Activated T-cell treated with anti-CD3 and anti-CD28 coated beads, Interleukin-2, amount 50 U/mL, for 4 hours (primary cell): ENCODE measurements around the gene MYLIP. TPM values are rescaled to one million over a fixed set of nuclear protein-coding genes. Genes with fewer than 3 reads are reported as not detected.
A peak's percentile ranks its signal among the peaks of the same experiment; 100 is the strongest.

Experiments used
- ATAC-seq, 2 donors: fragments of 200-7000 bp; cut with Tn5 transposase; one replicate each; pipeline ENCODE4 v1.10.0; 2021
- DNase-seq: peaks from one replicate; pipeline ENCODE4 v3.0.0-alpha.2; 2020
- H3K27me3 Mint-ChIP-seq: one replicate; pipeline ENCODE4 v1.8.0; 2021; ENCODE audit warnings: low read depth, mixed read lengths
- H3K36me3 Mint-ChIP-seq: one replicate; pipeline ENCODE4 v1.8.0; 2022; ENCODE audit warnings: mixed read lengths; ENCODE audit not compliant: insufficient read depth
- H3K4me1 Mint-ChIP-seq: one replicate; pipeline ENCODE4 v1.8.0; 2021; ENCODE audit warnings: low read depth, mixed read lengths
- H3K4me3 Mint-ChIP-seq: one replicate; pipeline ENCODE4 v1.8.0; 2021; ENCODE audit warnings: mild to moderate bottlenecking, moderate library complexity, mixed read lengths
- H3K9me3 Mint-ChIP-seq: one replicate; pipeline ENCODE4 v1.8.0; 2021; ENCODE audit warnings: mixed read lengths
- total RNA-seq, 3 donors: library from RNA; stranded (reverse); gene quantifications; one replicate each; pipeline ENCODE4 v1.2.1, GENCODE V29; 2021

Gene MYLIP
- total RNA-seq: 10 to 100 TPM; 12.7 to 16.6 (median 13.9) TPM

DNA sequence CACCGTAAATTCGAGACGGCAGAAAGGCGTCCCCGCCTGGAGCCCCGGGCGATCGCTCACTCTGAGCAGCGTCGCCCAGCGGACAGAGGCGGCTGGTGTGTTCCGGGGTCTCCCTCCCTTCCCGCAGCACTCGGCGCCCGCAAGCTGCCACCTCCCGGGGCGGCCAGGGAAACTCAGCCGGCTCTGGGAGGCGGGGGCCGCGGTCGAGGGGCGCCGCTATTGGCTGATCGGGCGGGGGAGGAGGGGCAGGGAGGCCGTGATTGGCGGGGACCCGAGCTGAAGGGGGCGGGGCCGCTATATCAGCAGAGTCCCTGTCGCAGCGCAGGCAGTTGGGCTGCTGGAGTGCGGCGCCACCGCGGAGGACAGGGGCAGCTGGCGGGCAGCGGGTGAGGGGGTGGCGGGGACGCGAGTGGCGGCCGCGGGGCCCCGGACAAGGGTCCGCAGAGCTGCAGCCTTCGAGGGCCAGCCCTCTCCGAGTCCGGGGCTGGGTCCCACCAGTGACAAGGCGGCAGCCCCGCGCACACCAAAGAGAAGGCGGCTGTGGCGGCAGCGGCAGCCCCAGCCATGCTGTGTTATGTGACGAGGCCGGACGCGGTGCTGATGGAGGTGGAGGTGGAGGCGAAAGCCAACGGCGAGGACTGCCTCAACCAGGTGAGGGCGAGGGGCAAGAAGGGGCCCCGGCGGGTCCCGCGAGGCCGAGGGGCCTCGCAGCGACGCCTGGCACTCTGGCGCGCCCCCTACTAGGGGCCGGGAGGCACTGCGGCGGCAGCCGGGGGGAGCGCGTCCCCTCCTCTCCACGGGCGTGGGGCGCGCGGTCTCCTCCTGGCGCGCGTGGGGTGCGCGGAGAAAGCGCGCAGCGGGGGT lies at the start of gene MYLIP:
Gene MYLIP (plus strand): TSS at position 328 of the 864 bp plus-strand sequence. CDS start 237 bp downstream, at position 565.
- peak; percentile 98 for DNase-seq
- H3K4me1 Mint-ChIP-seq: peaks cover 47% of the 10 kb centered on the region
- peaks cover 7% of the 10 kb centered on the region for H3K36me3 Mint-ChIP-seq
- peaks cover 3% of the 10 kb centered on the region for H3K27me3 Mint-ChIP-seq
- peak; percentile 91 to 92 for ATAC-seq
- no peaks in the 10 kb centered on the region for H3K9me3 Mint-ChIP-seq
- H3K4me3 Mint-ChIP-seq: peak within 1 kb of the TSS; percentile 91

DNA sequence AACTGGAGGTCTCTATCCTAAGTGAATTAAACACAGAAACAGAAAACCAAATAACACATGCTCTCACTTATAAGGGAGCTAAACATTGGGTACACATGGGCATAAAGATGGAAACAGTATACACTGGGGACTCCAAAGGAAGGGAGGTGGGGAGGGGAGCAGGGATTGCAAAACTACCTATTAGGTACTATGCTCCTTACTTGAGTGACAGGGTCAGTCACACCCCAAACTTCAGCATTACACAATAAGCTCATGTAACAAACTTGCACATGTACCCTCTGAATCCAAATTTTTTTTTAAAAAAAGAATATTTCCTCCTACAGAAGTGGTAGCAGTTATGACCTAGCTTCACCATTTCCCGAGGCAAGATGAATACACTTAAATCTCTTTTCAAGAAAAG lies 49.5 kb upstream of the MYLIP start:
- Mint-ChIP-seq H3K36me3 (no peaks in the 10 kb centered on the region), H3K9me3 (no peaks in the 10 kb centered on the region), H3K4me1 (no peaks in the 10 kb centered on the region), H3K27me3 (no peaks in the 10 kb centered on the region), H3K4me3 (no peak overlapping the region)
- no peak for DNase-seq
- ATAC-seq: no peak

DNA sequence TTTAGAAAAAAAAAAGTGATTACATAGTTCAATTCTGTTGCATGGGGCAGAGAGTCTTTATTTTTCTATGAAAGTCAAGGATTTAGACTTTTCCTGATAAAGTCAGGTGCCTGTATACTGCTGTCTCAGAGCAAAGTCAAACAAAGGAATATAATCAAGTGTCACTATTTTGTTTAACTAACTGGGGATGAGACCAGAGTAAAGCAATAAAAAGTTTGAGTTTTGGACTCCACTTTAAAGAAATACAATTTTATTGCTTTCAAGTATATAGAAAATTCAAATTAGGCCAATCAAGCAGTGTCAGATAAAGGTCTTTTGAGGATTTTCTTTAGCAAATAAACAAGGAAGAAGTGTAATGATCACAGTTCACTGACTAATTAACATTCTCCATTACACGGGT lies 48.7 kb upstream of the MYLIP start:
- H3K9me3 Mint-ChIP-seq: no peaks in the 10 kb centered on the region
- ATAC-seq (no peak), DNase-seq (no peak)
- H3K27me3 Mint-ChIP-seq: no peaks in the 10 kb centered on the region
- no peaks in the 10 kb centered on the region for H3K36me3 Mint-ChIP-seq
- no peak overlapping the region for H3K4me3 Mint-ChIP-seq
- no peaks in the 10 kb centered on the region for H3K4me1 Mint-ChIP-seq

DNA sequence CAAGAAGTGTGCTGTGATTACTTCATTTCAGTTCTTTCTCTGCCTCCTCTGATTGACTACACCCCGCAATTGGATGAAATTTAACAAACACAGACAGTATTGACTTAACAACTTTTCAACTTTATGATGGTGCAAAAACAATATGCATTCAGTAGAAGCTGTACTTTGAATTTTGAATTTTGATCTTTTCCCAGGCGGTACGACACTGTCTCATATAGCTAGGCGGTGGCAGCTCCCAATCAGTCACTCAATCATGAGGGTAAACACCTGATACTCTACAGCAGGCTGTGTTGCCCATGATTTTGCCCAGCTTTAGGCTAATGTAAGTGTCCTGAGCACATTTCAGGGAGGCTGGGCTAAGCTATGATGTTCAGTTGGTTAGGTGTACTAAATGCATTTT lies 47.6 kb upstream of the MYLIP start:
- DNase-seq: no peak
- ATAC-seq: no peak

DNA sequence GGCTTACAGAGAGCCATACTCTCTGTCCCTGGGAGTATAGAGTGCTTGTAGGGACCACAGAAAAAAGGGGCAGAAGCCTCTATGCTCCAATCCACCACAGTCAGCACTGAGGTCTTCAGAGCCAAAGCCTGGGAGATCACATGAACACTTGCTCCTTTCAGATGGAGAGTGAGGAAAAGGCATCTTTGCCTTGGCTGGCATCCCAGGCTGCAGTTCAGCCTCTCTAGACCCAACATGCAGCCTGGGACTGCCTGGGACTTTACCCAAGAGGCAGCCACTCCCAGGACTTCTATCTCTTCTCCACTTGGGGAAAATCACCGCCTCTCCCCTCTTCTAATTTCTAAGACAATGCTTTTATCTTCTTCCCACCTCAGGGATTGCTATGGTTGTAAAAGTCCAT lies 46.5 kb upstream of the MYLIP start:
- no peaks in the 10 kb centered on the region for H3K9me3 Mint-ChIP-seq
- no peak for DNase-seq
- no peak for ATAC-seq
- H3K27me3 Mint-ChIP-seq: no peaks in the 10 kb centered on the region
- no peaks in the 10 kb centered on the region for H3K36me3 Mint-ChIP-seq
- no peak overlapping the region for H3K4me3 Mint-ChIP-seq
- no peaks in the 10 kb centered on the region for H3K4me1 Mint-ChIP-seq

More for the DNA sequence above, 47.6 kb upstream of the MYLIP start:
- Mint-ChIP-seq H3K4me1 (no peaks in the 10 kb centered on the region), H3K27me3 (no peaks in the 10 kb centered on the region), H3K36me3 (no peaks in the 10 kb centered on the region), H3K4me3 (no peak overlapping the region), H3K9me3 (no peaks in the 10 kb centered on the region)

DNA sequence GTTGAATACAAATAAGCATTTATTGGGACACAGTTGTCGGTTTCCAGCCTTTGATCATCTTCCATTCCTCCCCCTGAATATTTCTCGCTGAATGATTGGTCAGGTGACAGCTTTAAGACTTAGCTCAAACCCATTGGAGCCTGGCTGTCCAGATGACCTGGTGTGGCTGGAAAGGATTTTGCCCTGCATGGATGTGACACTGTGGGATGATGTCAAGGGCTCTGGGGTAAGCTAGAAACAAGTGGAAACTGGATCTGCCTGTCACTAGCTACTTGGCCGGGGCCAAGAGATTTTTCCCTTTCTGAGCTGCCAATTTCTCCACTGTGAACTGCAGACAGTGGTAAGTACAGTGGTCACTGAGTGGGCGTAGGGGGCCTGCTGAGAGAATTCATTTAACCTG lies 41.9 kb upstream of the MYLIP start:
- no peaks in the 10 kb centered on the region for H3K9me3 Mint-ChIP-seq
- peaks cover 3% of the 10 kb centered on the region for H3K27me3 Mint-ChIP-seq
- DNase-seq: no peak
- ATAC-seq: no peak
- no peaks in the 10 kb centered on the region for H3K4me1 Mint-ChIP-seq
- H3K4me3 Mint-ChIP-seq: no peak overlapping the region
- no peaks in the 10 kb centered on the region for H3K36me3 Mint-ChIP-seq

DNA sequence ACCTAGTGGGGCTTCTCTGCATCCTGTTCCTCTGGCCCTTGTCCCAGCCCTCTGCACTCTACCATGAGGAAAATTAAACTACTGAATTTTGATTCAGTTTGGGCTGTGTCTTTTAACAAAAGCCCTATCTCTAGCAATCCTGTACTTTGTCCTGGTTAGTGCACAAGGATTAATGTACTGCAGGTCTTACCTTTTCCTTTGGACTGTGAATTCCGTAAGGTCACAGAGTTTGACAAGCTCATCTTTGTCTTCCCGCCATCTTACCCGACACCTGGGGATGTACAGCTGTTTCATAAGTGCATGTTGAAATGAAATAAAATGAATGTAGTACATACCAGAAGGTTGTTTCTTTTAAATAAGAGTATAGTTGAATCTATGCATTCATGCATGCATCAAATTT lies 41.5 kb upstream of the MYLIP start:
- no peak for DNase-seq
- H3K4me3 Mint-ChIP-seq: no peak overlapping the region
- no peaks in the 10 kb centered on the region for H3K36me3 Mint-ChIP-seq
- H3K9me3 Mint-ChIP-seq: no peaks in the 10 kb centered on the region
- H3K4me1 Mint-ChIP-seq: no peaks in the 10 kb centered on the region
- peaks cover 3% of the 10 kb centered on the region for H3K27me3 Mint-ChIP-seq
- ATAC-seq: no peak

DNA sequence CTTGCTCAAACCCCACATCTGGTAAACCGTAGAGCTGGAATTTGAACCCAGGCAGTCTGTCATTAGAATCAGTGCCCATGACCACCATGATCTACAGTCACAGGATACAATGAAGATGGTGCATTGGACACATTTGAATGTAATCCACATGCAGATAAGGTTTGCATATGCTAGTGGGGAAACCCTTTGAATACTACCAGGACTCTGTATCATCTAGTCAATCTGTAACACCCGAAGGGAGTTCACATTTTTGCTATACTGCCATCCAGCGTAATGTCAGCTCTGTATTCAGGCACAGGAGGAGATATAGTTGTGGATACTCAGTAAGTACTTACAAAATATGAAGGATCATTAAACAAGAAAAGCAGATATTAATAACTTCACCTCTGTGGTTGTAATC lies 40.5 kb upstream of the MYLIP start:
- DNase-seq: no peak
- Mint-ChIP-seq H3K4me3 (no peak overlapping the region), H3K36me3 (no peaks in the 10 kb centered on the region), H3K27me3 (peaks cover 7% of the 10 kb centered on the region), H3K4me1 (no peaks in the 10 kb centered on the region), H3K9me3 (no peaks in the 10 kb centered on the region)
- ATAC-seq: no peak

DNA sequence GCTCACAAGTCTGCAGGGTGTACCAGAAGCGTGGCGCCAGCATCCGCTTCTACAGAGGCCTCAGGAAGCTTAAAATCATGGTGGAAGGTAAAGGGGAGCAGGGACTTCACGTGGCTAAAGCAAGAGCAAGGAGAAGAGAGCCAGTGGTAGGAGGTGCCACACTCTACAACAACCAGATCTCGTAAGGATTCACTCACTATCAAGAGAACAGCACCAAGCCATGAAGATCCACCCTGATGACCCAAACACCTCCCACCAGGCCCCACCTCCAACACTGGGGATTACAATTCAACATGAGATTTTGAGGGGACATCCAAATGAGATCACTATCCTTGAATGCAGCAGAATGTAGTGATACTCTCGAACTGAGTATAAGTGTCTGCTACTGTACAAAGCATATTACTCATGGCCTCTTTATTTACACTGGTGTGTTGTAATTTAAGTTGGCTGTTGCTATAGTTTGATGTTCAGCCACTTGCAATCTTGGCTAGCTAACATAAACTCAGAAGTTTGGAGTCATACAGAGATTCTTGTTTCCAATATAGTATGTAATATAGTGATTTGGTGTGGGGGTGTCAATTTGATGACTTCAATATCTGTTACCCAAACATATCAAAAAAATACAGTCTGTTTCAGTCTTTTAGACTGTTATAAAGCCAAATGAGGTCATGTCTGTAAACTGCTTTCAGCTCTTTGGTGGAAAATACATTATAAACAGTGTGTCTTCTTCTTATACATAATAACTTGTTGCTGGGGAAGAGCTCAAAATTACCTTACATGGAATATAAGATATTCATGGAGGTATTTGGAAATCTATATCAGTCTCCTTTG lies 39.4 kb upstream of the MYLIP start:
- Mint-ChIP-seq H3K4me3 (no peak overlapping the region), H3K36me3 (no peaks in the 10 kb centered on the region), H3K27me3 (peaks cover 7% of the 10 kb centered on the region), H3K4me1 (no peaks in the 10 kb centered on the region), H3K9me3 (no peaks in the 10 kb centered on the region)
- DNase-seq (no peak), ATAC-seq (peak; percentile 72 to 79)

DNA sequence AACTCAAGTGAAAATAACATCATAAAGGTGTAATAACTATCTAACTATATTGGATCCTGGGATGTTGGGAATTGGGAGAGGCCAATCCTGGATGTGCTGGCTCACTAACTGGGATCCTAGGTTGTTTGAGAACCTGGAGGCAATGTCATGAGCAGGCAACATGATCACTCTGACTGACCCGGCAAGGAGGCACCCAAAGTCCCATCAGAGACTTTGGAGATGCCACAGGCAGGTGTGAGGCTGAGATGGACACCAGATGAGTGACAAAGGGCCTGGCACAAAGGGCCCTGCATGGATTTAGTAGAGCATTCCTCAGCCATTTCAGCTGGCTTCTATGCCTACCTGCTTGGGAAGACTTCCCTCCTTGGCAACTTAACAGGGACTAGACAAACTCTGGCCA lies 38.4 kb upstream of the MYLIP start:
- DNase-seq: no peak
- no peak for ATAC-seq
- Mint-ChIP-seq H3K36me3 (no peaks in the 10 kb centered on the region), H3K4me3 (no peak overlapping the region), H3K27me3 (peaks cover 7% of the 10 kb centered on the region), H3K9me3 (no peaks in the 10 kb centered on the region), H3K4me1 (no peaks in the 10 kb centered on the region)

DNA sequence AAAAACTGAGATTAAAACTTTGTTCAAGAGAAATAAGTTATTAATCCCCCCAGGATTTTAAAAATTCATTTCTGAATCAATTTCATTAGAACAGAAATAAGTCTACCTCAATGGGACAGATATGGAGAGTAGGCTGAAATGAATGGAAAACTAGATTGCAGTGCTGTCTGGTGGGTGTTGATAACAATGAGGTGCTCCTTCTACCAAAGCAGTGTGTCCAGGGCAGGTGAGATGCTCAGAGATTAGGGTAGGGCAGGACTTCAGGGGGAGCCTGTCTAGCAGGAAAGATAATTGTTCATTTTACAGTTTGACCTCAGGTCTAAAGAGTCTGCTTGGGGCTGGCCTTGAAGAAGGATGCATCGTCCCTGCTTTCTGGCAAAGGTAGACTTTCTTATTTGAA lies 38.0 kb upstream of the MYLIP start:
- Mint-ChIP-seq H3K4me1 (no peaks in the 10 kb centered on the region), H3K36me3 (no peaks in the 10 kb centered on the region)
- ATAC-seq: no peak

DNA sequence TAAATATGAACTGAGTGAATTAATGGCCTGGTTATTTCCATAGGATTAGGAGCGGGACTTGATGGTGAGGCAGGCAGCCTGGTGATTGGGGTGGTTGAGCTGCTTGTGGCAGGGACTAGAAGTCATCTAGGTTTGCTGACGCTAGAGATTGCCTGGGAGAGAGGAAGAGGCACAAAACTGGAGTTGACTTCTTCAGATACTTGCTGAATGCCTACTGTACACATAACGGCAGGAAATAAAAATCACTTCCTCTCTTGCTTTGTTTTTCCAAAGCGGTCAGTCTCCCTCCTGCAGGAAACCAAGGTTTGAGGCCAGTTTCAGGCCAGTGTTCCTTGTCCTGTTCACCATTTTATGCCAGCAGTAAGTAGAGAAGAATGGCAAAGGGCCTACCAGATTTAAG lies 36.7 kb upstream of the MYLIP start:
- DNase-seq (no peak), ATAC-seq (no peak)
- Mint-ChIP-seq H3K9me3 (no peaks in the 10 kb centered on the region), H3K27me3 (peaks cover 7% of the 10 kb centered on the region), H3K4me3 (no peak overlapping the region), H3K4me1 (no peaks in the 10 kb centered on the region), H3K36me3 (no peaks in the 10 kb centered on the region)

More for the DNA sequence above, 38.0 kb upstream of the MYLIP start:
- H3K9me3 Mint-ChIP-seq: no peaks in the 10 kb centered on the region
- H3K4me3 Mint-ChIP-seq: no peak overlapping the region
- DNase-seq: no peak
- peaks cover 7% of the 10 kb centered on the region for H3K27me3 Mint-ChIP-seq

DNA sequence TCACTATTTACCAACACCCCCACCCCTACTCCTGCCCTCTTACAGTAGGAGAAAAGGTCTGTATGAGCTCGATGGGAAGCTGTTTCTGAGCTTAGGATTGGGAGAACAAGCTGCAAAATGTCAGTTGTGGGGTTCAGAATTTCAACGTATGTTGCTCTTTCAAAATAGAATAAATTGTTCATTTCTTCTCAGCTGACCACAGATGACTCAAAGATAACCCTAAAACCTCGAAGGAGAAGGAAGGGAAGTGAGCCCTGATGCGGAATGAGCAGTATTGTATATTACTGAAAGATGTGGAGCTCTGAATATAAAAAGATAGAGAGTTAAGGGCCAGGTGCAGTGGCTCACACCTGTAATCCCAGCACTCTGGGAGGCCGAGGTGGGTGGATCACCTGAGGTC lies 35.9 kb upstream of the MYLIP start:
- Mint-ChIP-seq H3K9me3 (no peaks in the 10 kb centered on the region), H3K4me3 (no peak overlapping the region), H3K4me1 (no peaks in the 10 kb centered on the region), H3K27me3 (peaks cover 7% of the 10 kb centered on the region), H3K36me3 (no peaks in the 10 kb centered on the region)
- no peak for DNase-seq
- no peak for ATAC-seq

DNA sequence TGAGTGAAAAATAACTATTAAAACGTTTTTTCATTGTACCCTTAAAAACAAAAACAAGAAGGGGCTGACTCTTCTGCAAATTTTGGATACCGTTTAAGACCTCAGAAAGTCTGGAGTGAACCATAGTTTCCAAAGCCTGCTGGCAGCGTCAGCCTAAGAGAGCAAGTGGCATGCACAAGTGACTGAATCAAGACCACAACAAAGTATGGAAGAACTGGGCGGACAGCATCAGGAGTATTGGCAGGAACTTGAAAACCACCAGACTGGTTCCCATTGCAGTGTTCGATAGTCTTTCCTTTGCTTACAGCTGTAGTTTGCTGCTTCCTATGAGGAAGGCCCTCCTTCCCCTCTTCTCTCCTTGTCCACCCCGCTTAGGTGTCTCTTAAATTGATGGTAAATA lies 33.7 kb upstream of the MYLIP start:
- ATAC-seq (no peak), DNase-seq (no peak)
- Mint-ChIP-seq H3K27me3 (peaks cover 3% of the 10 kb centered on the region), H3K9me3 (no peaks in the 10 kb centered on the region), H3K36me3 (no peaks in the 10 kb centered on the region), H3K4me1 (no peaks in the 10 kb centered on the region), H3K4me3 (no peak overlapping the region)
